ENCODE data around the gene INTS15.

The INTS15 gene

GRCh38 chr7:6619961-6620360 is 30.1 kb downstream of the INTS15 start:
- no peak for DNase-seq

GRCh38 chr7:6621195-6622133 is 31.6 kb downstream of the INTS15 start:
- DNase-seq: no peak

- no peak for DNase-seq
These were observed 32.4 kb downstream of the INTS15 start for GRCh38 chr7:6622134-6622710.

GRCh38 chr7:6623589-6624245 is 33.9 kb downstream of the INTS15 start:
- no peak for DNase-seq

GRCh38 chr7:6624246-6624611 is 34.4 kb downstream of the INTS15 start:
- DNase-seq: no peak

- DNase-seq: no peak
These were observed 38.2 kb downstream of the INTS15 start for GRCh38 chr7:6628045-6628444.

GRCh38 chr7:6630007-6630849 is 40.4 kb downstream of the INTS15 start:
- DNase-seq: no peak

- no peak for DNase-seq
These were observed 41.8 kb downstream of the INTS15 start for GRCh38 chr7:6631605-6632004.

GRCh38 chr7:6634021-6634420 is 44.2 kb downstream of the INTS15 start:
- DNase-seq: no peak

- DNase-seq: peak; percentile 81
These were observed 45.1 kb downstream of the INTS15 start for GRCh38 chr7:6634971-6635370.

GRCh38 chr7:6636741-6637543 is 47.1 kb downstream of the INTS15 start, which contains the start of gene ZNF316:
TSS of gene ZNF316 (plus strand) at chr7:6637318. CDS start at chr7:6642410, 5,092 bp downstream.
- peak; percentile 24 for DNase-seq

- peak; percentile 24 for DNase-seq
These were observed 47.9 kb downstream of the INTS15 start for GRCh38 chr7:6637544-6638229.

GRCh38 chr7:6639032-6639431 is 49.2 kb downstream of the INTS15 start:
- no peak for DNase-seq

- no peak for DNase-seq
These were observed 49.8 kb downstream of the INTS15 start for GRCh38 chr7:6639627-6640026.

- no peak for DNase-seq
These were observed 50.5 kb downstream of the INTS15 start for GRCh38 chr7:6640246-6640721.

GRCh38 chr7:6641305-6642035 is 51.6 kb downstream of the INTS15 start:
- no peak for DNase-seq

GRCh38 chr7:6642239-6642839 is 52.5 kb downstream of the INTS15 start:
- DNase-seq: no peak

GRCh38 chr7:6642861-6643640 is 53.2 kb downstream of the INTS15 start:
- DNase-seq: no peak

All from GF-D8 (cell line).